ENCODE measurements around the gene DGKI.

DNA sequence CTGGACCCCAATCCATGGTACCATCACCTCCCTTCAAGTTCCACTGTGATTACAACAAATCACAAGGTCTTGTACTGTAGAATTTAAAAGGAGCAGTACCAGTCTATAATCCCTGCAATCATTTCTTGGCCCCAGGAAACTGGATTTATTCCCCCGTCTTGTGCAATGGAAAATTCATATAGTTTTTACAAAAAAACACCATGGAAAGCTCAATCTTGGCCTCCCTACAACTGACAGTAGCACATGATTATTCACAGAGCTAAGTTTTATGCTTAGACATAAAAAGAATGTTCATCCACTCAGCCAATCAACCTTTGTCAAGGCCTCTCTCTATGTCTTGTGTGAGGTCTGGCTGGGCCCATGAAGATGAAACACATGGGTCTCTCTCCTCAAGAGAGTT, 10.2 kb downstream of the DGKI start:
- TF ChIP-seq, protein P1, sequence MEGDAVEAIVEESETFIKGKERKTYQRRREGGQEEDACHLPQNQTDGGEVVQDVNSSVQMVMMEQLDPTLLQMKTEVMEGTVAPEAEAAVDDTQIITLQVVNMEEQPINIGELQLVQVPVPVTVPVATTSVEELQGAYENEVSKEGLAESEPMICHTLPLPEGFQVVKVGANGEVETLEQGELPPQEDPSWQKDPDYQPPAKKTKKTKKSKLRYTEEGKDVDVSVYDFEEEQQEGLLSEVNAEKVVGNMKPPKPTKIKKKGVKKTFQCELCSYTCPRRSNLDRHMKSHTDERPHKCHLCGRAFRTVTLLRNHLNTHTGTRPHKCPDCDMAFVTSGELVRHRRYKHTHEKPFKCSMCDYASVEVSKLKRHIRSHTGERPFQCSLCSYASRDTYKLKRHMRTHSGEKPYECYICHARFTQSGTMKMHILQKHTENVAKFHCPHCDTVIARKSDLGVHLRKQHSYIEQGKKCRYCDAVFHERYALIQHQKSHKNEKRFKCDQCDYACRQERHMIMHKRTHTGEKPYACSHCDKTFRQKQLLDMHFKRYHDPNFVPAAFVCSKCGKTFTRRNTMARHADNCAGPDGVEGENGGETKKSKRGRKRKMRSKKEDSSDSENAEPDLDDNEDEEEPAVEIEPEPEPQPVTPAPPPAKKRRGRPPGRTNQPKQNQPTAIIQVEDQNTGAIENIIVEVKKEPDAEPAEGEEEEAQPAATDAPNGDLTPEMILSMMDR (IDR thresholded peaks at IDR 0.05 in 4 of 5, conservative IDR thresholded peaks at IDR 0.05 in 1 of 5), result no peak
- no peak for TF ChIP-seq POLR2A (IDR thresholded peaks at IDR 0.05)
